Measurements from ENCODE around the gene PPM1E.

DNA sequence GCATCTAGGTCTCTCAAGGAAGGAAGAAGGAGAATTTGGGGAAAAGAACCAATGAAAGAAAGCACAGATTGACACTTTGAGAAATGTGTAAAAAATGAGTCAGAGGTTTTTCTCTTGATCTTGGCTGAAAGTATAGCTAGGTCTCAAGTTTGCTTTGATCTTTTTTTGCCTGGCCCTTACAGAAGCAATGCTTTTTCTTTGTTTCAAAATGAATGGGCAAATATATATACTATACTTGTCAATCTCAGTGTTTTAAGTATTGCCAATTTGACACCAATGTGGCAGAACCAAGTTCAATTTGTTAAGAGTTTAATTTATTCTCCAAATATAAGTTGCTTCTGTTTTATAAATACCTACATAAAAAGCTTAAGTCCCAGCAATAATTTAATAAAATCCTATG lies 119.6 kb downstream of the PPM1E start:
- TF ChIP-seq, protein P1, sequence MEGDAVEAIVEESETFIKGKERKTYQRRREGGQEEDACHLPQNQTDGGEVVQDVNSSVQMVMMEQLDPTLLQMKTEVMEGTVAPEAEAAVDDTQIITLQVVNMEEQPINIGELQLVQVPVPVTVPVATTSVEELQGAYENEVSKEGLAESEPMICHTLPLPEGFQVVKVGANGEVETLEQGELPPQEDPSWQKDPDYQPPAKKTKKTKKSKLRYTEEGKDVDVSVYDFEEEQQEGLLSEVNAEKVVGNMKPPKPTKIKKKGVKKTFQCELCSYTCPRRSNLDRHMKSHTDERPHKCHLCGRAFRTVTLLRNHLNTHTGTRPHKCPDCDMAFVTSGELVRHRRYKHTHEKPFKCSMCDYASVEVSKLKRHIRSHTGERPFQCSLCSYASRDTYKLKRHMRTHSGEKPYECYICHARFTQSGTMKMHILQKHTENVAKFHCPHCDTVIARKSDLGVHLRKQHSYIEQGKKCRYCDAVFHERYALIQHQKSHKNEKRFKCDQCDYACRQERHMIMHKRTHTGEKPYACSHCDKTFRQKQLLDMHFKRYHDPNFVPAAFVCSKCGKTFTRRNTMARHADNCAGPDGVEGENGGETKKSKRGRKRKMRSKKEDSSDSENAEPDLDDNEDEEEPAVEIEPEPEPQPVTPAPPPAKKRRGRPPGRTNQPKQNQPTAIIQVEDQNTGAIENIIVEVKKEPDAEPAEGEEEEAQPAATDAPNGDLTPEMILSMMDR (IDR thresholded peaks at IDR 0.05): no peak
- TF ChIP-seq POLR2A (IDR thresholded peaks at IDR 0.05): no peak
